Measurements from ENCODE around the gene TMEM108.

DNA sequence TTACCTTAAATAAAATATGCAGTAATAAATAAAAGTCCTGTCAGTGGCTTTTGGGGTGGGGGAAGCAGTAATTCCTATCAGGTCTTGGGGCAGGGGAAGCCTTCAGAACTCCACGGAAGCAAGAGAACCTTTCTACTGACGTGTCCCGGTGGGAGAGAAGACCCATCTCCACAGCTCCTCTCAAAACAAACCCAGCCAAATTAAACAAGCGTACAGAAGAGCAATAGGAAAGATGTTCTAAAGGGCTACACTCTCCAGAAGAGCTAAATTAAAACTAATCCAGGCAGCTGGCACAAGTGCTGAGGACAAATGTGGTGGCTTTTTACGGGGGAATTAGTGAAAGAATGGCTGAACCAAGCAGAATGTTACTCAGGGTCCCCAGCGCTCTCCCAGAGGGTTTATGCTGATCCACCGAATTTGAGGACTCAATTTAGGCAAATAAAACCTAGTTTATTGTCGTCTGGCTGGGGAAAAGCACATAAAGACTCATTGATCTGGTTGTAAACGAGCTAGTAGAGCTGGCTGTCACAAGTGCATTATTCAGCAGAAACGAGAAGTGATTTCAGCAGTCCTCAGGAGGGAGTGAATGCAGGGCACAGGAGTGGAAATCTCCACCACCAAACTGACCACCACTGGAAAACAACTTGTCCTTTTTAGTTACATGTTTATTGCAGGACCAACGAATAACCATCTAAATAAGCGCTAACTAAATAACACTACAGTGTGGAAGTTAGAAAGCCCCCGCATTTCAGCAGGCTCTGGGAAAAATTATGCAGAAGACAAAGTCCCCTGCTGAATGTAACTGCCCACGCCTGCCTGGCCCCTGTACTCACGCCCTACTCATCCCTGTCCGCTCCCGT lies 375.2 kb downstream of the TMEM108 start:
- no peak for TF ChIP-seq PPARA (CRISPR knock-in tag; IDR thresholded peaks at IDR 0.05; ENCODE audit: borderline replicate concordance)
- TF ChIP-seq GLIS3 (CRISPR knock-in tag; IDR thresholded peaks at IDR 0.05), result no peak
- TF ChIP-seq ZNF70 (CRISPR knock-in tag; IDR thresholded peaks at IDR 0.05), result no peak
- TF ChIP-seq ZNF565 (CRISPR knock-in tag; conservative IDR thresholded peaks at IDR 0.05; ENCODE audit: low read depth), result no peak
- no peak for TF ChIP-seq RARB (CRISPR knock-in tag; IDR thresholded peaks at IDR 0.05)
- TF ChIP-seq, protein P1, sequence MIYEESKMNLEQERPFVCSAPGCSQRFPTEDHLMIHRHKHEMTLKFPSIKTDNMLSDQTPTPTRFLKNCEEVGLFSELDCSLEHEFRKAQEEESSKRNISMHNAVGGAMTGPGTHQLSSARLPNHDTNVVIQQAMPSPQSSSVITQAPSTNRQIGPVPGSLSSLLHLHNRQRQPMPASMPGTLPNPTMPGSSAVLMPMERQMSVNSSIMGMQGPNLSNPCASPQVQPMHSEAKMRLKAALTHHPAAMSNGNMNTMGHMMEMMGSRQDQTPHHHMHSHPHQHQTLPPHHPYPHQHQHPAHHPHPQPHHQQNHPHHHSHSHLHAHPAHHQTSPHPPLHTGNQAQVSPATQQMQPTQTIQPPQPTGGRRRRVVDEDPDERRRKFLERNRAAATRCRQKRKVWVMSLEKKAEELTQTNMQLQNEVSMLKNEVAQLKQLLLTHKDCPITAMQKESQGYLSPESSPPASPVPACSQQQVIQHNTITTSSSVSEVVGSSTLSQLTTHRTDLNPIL (CRISPR knock-in tag; IDR thresholded peaks at IDR 0.05; ENCODE audit: low read depth), result no peak
- no peak for TF ChIP-seq OSR1 (CRISPR knock-in tag; IDR thresholded peaks at IDR 0.05)
- TF ChIP-seq ZC3H10 (CRISPR knock-in tag; IDR thresholded peaks at IDR 0.05), result no peak
- TF ChIP-seq, protein P2, sequence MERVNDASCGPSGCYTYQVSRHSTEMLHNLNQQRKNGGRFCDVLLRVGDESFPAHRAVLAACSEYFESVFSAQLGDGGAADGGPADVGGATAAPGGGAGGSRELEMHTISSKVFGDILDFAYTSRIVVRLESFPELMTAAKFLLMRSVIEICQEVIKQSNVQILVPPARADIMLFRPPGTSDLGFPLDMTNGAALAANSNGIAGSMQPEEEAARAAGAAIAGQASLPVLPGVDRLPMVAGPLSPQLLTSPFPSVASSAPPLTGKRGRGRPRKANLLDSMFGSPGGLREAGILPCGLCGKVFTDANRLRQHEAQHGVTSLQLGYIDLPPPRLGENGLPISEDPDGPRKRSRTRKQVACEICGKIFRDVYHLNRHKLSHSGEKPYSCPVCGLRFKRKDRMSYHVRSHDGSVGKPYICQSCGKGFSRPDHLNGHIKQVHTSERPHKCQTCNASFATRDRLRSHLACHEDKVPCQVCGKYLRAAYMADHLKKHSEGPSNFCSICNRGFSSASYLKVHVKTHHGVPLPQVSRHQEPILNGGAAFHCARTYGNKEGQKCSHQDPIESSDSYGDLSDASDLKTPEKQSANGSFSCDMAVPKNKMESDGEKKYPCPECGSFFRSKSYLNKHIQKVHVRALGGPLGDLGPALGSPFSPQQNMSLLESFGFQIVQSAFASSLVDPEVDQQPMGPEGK (CRISPR knock-in tag; IDR thresholded peaks at IDR 0.05; ENCODE audit: borderline replicate concordance), result no peak
- TF ChIP-seq TOX (CRISPR knock-in tag; IDR thresholded peaks at IDR 0.05; ENCODE audit: borderline replicate concordance), result no peak
- TF ChIP-seq SNAI2 (CRISPR knock-in tag; IDR thresholded peaks at IDR 0.05), result no peak
- TF ChIP-seq ARNTL (CRISPR knock-in tag; IDR thresholded peaks at IDR 0.05; ENCODE audit: borderline replicate concordance, low read depth), result no peak
